Fibroblast of villous mesenchyme (primary cell): ENCODE data around the gene FNBP1L. TPM values are rescaled to one million over a fixed set of nuclear protein-coding genes. Genes with fewer than 3 reads are reported as not detected.

ENCODE experiments used
- DNase-seq: peaks from one replicate; pipeline ENCODE4 v3.0.0-alpha.2; 2010; ENCODE audit warnings: low read depth
- H3K4me3 ChIP-seq: 2 replicates; pipeline ENCODE4 v1.5.1; 2011; ENCODE audit warnings: low read depth, mild to moderate bottlenecking, low read length
- total RNA-seq: library from RNA; depleted of rRNA; stranded (reverse); fragments of >200 nt; gene quantifications from 2 replicates; pipeline ENCODE4 v1.2.3, GENCODE V29; 2012
- TF ChIP-seq, protein P1 (sequence below): IDR thresholded peaks from 2 replicates; pipeline ENCODE4 v1.5.1; 2012; ENCODE audit warnings: low read depth, mild to moderate bottlenecking, low read length; ENCODE audit not compliant: insufficient read depth

The FNBP1L gene
- total RNA-seq, 1 donor: 10.4 TPM

DNA sequence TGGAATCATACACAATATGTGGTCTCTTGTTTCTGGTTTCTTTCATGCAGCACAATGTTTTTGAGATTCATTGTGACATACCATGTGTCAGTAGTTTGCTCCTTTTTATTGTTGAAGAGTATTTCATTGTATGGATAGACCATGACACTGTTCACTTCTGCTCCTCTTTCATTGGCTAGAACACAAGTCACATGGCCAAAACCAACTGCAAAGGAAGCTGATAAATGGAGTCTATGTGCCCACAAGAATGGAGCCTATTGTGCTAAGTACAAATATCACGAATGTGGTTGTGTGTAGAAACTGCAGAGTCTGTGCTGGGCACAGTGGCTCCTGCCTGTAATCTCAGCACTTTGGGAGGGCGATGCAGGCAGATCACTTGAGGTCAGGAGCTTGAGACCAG is 28.6 kb upstream of the FNBP1L start:
- TF ChIP-seq, protein P1, sequence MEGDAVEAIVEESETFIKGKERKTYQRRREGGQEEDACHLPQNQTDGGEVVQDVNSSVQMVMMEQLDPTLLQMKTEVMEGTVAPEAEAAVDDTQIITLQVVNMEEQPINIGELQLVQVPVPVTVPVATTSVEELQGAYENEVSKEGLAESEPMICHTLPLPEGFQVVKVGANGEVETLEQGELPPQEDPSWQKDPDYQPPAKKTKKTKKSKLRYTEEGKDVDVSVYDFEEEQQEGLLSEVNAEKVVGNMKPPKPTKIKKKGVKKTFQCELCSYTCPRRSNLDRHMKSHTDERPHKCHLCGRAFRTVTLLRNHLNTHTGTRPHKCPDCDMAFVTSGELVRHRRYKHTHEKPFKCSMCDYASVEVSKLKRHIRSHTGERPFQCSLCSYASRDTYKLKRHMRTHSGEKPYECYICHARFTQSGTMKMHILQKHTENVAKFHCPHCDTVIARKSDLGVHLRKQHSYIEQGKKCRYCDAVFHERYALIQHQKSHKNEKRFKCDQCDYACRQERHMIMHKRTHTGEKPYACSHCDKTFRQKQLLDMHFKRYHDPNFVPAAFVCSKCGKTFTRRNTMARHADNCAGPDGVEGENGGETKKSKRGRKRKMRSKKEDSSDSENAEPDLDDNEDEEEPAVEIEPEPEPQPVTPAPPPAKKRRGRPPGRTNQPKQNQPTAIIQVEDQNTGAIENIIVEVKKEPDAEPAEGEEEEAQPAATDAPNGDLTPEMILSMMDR: no peak
- no peak for DNase-seq
- H3K4me3 ChIP-seq: no peak overlapping the region

DNA sequence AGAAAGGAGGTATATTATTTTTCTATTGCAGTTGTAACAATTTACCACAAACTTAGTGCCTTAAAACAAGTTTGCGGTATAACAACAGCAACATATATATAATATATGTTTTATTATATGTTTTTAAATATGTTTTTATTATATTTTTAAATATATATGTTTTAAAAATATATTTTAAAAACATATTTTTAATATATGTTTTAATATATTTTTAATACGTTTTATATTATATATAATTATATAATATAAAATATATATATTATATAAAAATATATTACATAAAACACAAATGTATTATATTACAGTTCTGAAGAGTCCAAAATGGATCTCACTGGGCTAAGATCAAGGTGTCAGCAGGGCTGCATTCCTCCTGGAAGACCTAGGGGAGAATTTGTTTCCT is 27.5 kb upstream of the FNBP1L start:
- H3K4me3 ChIP-seq: no peak overlapping the region
- DNase-seq: no peak
- TF ChIP-seq, protein P1: no peak

DNA sequence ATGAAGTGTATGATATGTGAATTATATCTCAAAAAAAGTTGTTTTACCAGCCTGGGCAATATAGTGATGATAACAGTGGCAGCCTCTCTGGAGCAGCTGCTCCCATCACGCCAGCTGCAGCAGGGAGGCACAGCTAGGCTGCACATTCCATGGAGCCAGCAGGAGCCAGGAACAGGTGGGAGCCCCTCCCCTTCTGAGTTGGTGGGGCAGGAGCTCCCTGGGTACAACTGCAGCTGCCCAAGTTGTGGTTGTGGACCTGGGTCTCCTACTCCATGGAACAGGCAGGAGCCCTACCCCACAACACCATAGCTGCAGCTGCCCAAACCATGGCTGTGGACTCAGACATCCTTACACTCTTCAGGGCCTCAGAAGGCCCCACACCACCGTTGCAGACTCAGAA is 21.7 kb upstream of the FNBP1L start:
- no peak for DNase-seq
- TF ChIP-seq, protein P1: no peak
- no peak overlapping the region for H3K4me3 ChIP-seq

DNA sequence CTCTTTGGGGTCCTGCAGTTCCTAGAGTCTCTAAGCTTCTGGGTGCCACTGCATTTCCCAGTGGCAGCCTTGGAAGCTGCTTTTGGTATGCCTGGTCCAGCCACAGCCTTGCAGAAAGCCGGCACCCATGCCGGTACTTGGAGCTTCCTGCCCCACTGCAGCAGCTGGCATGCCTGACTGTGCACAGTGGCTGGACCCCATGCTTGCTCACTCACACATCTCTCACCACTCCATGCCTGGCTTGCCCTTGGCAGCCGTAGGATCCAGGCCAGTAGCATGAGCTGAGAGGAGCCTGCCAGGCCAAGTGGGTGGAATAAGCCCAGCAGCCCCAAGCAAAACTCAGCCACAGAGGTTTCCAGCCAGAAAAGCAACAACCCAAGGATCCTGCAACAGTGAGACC is 20.3 kb upstream of the FNBP1L start:
- H3K4me3 ChIP-seq: no peak overlapping the region
- TF ChIP-seq, protein P1: no peak
- DNase-seq: no peak

DNA sequence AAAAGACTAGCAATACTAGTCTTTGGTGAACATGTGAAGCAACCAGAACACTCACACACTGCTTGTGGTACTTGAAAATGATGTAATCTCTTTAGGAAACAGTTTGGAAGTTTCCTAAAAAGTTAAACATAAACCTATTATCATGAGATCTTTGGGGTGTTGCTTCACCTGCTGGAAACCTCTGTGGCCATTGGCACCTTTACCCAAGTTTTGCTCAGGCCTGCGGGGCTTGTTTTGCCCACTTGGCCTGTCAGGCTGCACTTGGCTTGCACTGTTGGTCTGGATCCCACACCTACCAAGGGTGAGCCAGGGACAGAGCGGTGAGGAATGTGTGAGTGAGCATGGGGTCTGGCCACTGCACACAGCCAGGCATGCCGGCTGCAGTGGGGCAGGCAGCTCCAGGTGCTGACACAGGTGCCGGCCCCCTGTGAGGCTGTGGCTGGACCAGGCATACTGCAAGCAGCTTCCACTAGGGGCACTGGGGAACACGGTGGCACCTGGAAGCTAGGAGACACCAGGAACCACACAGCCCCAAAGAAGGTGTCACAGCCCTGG is 14.4 kb upstream of the FNBP1L start:
- no peak for DNase-seq
- H3K4me3 ChIP-seq: no peak overlapping the region

DNA sequence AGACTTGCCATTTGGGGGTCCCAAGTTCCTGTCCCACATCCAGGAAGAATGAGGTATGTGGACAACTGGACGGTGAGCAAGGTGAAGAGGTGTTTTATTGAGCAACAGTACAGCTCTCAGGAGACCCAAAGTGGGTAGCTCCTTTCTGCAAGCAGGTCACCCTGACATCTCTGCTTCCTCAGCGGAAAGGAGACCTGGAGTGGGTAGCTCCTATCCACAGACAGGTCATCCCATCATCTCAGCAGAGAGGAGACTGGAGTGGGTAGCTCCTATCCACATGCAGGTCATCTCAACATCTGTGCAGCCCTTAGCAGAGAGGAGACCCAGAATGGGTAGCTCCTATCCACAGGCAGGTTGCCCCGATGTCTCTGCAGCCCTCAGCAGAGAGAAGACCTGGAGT is 13.8 kb upstream of the FNBP1L start:
- no peak for DNase-seq
- TF ChIP-seq, protein P1: no peak
- H3K4me3 ChIP-seq: no peak overlapping the region

More for the DNA sequence above, 14.4 kb upstream of the FNBP1L start:
- TF ChIP-seq, protein P1: peak; percentile 16

DNA sequence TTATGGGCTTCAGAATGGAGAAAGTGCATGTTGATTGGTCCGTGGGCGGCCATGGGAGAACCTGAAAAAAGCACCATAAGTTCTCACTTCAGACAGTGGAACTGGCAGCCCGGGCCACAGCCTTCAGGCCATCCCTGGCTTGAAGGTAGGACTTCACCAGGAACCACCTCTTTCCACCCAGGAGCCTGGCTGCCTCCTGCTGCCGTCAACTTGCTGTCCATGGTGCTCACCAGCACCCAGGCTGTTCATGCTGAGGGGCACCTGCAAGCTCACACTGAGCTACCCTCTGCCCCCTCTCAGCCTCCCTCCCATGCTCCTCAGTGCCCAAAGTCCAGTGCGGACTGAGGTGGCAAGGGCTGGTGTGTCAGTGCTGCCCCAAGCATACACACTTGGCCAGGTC is 12.9 kb upstream of the FNBP1L start:
- TF ChIP-seq, protein P1: no peak
- no peak overlapping the region for H3K4me3 ChIP-seq
- no peak for DNase-seq
